LoVo (cell line): Measurements from ENCODE around the gene BICC1.
A peak's percentile ranks its signal among the peaks of the same experiment; 100 is the strongest.
"Not testable (repeated sequence)": the region's sequence is repeated elsewhere in the genome, so short reads cannot be mapped to it uniquely, and the experiment has no call there.

Experiments
- DNase-seq: peaks from one replicate; pipeline ENCODE4 v3.0.0-alpha.2; 2016; ENCODE audit warnings: low spot score

The BICC1 gene

DNA sequence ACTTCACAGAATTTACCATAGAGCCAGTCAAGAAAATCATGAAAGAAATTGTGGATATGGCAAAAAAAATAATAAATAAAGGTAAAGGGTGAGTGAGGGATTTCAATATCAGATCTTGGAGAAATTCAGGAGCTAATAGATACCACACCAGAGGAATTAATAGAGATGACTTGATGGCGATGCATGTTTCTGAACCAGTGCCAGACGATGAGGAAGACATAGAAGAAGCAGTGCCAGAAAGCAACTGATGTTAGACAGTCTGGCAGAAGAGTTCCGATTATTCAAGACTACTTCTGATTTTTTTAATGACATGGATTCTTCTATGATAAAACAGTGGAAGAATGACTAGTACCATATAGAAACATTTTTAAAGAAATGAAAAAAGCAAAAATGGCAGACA lies 314.7 kb downstream of the BICC1 start:
- DNase-seq = no peak

DNA sequence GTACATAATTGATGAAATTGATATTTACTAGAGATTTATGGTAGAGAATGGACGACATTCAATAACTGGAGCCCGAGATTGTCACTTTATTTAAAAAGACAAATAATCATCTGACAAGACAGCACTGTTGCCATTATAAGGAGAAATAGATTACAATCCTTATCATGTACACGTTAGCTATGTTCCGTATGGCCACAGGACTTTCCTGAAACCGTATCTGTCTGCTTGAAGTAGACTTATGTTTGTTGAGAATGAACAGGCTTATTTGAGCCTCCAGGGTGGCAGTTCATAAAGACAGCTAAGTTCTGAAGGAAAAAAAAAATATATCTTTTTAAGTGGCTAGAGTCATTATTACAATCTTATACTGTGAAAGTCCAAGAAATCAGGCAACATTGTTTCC lies 317.2 kb downstream of the BICC1 start:
- DNase-seq = no peak

DNA sequence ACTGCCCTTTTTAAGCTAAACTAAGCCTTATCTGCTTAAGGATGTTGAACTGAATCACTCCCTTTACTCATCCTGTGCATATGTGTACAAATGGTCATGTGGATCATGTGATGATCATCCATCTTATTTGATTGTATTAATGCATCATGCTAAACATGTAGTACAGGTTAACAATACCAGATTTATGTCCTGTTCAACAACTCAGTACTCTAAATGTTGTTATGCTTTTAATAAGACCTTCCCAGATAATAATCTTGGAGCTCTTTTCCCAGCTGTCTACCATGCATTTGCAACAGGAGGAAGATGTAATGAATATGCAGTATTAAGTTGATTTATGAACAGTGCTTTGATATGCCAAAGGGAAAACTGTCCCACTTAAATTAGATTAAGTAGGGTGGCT lies 318.0 kb downstream of the BICC1 start:
- DNase-seq = no peak

DNA sequence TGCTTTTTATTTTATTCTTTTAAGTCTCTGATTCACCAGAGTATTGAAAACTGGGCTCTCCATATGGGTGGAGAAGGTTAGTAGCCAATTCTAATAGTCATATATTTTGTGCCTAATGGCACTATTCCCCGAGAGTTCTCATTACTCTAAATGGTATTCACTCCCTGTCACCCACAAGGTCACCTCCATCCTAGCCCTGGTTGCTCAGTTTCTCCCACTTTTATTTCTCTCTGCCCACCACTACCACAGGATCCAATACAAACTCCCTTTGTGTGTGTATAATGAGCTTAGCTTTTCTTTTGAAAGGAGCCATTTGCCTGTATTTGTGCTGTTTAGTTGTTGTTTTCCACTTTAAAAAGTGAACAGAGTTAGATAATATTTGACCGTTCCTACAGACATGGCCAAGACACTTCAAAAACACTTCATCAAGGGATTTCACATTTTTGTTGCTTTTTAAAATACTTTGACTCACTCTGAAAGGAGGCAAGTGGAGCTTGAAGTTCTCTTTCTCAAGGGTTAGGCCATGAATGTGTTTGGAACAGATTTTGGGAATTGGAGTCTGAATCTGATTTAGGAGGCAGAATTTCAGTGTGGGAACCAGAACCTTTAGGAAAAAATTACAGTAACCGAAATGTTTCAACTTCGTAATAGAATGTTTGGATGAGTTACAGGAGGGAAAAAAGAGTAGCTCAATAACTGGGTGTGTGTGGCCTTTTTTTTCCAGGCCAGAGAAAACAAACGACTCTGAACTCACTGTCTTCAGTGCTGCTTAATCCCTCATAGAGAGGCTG lies 321.3 kb downstream of the BICC1 start:
- no peak for DNase-seq

DNA sequence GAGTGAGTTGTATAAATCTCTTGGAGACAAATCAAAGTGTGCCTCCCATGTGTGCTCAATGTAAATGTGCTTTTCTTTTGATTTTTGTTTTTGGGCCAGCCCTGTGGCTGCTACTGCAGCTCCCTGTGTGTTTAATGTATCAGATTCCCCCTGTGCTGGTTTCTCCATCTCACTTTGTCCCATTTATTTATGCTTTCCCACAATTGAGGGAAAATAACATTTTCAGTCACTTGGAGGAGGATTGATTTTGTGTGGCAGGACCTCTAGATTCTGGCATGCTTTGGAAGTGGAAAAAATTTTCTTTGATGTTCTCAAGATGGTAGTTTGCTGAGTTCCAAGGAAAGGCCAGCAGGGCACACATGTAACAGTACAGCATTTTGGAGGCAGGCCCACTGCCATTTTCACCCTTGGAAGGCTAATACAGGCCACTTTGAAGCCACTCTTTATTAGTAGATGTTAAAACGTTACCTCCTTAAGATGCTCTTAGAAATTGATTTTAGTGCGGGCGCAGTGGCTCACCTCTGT lies 323.6 kb downstream of the BICC1 start:
- no peak for DNase-seq

DNA sequence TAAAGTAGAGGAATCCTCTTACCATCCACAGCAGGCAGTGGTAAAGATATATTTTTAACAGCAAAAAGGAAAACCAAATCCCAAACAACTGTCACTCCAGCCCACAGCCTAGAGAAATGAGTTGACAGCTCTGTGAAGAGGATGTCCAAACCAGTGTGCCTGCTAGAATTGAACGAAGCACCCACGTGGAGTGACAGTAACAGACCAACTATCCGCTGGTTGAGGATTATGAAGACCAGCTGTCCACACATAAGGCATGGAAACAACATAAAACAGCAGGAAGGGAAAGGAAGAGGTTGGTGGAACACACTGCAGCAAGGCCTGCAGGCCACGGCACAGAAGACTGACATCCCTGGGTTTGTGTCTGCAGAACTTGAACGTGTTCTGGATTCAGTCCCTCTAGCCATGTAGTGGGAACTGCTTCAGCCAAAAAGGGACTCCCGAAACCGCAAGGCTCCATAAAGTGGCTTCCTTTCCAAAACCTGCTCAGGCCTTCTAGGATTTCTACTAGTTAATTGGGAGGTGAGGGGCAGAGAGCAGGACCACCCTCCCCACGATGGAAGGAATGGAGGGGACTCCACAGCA lies 324.4 kb downstream of the BICC1 start:
- DNase-seq = no peak

DNA sequence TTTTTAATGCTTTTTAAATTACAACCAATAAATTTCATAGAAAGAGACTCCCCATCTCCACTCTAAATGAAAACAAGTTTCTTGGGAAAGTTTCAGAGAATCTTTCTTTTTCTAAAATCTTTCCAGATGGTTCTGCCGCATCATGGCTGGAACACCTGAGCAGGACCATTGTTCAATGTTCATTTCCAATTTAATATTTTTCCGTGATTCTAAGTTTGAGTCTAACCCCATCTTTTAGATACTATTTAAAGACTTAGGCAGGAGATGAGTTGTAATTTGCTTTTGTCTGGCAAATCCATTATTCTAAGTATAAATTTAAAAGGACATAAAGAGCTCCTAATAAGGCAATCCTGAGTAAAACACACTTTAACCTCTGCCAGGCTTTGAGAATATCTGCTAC lies 325.2 kb downstream of the BICC1 start:
- no peak for DNase-seq

DNA sequence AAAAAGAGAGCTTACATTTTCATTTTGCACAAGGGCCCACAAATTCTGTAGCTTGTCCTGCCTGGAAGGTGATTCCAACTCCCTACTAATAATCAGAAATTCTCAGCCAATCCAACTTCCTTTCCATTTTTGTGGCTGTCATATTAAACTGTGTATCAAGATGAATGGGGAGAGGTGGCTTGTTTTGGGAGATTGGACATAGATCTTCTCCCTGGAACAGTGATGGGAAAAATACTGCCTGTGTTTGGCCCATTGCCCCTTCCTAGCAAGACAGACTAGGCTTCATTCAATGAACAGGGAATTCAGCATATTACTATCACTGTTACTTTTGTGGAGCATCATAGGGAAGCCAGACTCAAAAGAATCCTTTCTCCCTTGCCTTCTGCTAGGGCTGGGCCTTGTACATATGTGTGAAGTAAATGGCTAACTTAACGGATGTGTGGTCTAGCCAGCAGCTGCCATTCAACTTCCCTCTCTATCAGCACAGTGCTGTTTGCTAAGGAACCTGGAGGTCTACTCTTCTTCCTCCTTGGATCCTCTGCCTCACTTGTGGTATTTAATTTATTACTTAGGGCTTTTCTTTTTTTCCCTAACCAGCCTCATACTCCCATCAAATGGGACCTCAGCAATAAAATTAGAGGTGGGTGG lies 326.0 kb downstream of the BICC1 start:
- no peak for DNase-seq

DNA sequence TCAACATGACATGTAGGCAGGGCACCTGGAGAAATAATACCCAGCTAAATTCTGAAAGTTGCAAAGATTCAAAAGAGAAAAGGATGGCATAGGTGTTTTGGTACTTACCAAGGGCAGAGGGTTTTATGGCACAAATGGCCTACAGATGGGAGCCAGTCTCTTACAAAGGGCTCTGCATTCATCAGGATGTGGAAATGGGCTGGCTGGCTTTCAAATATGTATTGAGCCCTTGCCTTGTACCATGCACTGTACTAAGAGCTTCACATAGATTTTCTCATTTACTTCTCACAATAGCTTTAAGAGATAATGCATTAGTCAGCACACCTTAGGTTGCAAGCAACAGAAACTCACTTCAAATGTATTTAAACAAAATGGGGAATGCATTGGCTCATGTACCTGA lies 327.1 kb downstream of the BICC1 start:
- no peak for DNase-seq

DNA sequence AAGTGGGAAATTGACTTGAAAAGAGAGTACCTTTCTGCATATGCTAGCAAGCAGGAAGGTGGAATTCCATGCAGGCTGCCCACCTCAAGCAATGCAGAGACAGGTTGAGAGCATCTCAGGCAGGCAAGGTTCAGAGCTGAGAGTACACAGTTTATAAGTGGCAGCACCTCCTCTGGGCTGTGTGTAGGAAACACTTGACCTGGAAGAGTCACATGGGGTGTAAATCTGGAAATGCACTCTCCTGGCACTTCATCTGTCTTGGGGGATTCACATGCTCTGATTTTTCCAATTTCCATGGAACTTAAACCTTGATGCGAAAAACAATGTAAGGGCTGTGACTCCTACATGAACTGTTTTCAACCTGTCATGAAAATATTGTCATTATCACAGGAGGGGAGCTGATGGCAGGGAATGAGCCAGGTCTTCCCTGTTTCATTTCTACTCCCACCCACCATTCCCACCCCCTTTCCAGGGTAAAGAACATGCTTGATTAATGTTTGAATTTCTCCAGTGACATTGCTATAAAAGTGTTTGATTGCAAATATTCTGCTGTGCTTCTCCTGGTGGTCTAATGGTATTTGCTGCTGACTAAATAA lies 328.3 kb downstream of the BICC1 start:
- no peak for DNase-seq

DNA sequence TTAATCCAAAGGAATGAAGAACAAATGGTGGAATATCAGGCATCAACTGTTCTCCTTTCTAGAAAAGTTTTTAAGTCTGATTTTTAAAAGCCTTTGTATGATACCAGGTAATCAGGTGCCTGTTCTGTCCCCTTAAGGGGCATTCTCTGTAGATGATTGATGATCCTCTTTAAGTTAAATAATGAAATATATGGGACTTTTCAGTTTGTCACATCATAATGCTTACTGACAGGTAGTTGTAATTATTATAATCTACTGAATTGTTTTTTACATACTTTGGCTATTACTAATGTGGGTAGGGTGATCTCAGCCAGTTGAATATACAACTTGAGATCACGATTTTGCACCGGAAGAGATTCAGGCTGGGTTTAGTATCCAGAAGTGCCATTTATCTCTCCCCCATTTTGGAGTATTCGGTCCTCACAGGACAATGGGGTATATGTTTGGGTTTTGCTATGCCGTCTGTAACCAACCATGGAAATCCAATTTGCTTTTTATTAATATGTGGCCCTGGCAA lies 330.2 kb downstream of the BICC1 start:
- no peak for DNase-seq

DNA sequence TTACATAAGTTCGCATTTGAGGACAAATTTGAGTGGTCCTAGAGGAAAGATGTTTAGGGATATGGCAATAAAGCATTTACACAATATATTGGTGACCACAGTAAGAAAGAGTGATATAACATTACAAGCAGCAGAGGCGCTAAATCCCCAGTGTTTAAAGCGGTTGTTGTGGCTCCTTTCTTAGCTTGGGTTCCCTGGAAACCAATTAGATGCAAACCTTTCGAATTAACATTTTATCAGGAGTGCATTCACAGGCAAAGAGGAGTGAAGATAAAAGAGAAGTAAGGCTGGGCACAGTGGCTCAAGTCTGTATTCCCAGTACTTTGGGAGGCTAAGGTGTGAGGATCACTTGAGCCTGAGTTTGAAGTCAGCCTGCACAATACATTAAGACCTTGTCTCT lies 331.1 kb downstream of the BICC1 start:
- no peak for DNase-seq

DNA sequence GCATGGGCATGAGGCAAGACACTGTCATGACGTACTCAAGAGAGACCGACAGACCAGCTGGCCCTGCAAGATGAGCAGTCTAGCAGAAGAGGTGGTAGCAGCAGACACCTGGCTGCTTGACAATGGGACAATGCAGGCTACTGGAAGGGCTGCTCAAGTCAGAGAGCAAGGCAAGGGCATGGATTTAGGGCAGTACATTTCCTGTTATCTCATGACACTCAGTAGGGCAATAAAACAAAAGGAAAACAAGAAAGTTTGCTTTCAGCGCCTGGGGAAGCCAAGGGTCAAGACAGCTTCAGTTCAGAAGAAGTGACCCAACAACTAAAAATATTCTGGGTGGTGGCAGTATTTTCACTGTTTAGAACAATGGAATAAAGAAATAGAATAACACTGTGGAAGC lies 332.0 kb downstream of the BICC1 start:
- no peak for DNase-seq

DNA sequence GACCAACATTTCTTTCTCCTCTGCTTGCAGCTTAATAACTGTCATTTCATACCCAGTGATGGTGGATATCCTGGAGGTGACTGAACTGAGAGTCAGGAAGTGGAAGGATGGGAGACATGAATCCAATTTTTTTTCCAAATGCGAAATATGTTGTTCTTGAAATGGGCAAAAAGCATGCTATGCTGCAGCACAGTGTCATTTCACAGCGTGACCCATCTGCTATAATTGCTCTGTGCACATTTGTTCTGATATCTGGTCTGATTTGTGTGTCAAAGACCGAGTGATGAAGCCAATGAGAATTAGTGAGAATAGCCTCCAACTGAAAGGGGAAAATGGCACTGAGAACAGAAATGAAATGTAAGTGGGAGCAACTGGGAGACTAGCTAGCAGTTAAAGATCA lies 334.2 kb downstream of the BICC1 start:
- no peak for DNase-seq

DNA sequence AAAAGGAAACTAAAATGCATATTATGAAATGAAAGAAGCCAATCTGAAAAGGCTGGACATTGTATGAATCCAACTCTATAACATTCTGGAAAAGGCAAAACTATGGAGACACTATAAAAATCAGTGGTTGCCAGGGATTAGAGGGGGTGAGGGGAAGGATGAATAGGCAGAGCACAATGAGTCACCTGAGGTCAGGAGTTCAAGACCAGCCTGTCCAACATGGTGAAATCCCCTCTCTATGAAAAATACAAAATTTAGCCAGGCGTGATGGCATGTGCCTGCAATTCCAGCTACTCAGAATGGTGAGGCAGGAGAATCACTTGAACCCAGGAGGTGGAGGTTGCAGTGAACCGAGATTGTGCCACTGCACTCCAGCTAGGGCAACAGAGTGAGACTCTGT lies 338.9 kb downstream of the BICC1 start:
- no peak for DNase-seq

DNA sequence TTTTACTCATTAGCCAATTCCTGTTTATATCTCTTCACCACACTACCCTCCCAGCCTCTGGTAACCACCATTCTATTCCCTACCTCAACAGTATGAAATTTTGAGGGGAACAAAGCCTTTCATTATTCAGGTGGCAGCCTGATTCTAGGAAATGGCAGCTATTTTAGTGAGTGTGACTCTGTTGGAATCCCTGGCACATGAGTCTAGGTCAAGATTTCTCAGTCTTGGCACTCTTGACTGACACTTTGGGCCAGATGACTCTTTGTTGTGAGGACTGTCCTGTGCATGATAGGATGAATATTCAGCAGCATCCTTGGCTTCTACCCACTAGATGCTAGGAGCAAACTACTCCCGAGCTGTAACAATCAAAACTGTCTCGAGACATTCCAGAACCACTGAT lies 341.0 kb downstream of the BICC1 start:
- DNase-seq = no peak

DNA sequence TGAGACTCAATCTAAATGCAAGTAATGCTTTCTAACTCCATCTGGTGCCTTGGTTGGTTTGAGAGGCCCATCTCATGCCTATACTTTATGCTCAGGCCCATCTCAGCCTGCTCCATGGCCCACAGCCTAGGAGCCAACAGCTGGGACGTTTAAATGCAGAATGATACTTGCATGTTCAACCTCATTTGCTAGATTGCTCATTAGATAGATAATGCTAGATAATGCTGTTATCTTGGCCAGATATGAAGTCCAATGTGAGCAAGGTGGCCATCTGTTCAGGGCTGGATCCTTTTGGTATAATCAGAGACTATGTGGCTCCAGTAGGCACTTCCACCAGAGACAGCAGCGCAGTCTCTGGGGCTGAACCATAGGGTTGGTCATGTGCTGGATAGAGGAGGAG lies 342.1 kb downstream of the BICC1 start:
- DNase-seq = no peak

DNA sequence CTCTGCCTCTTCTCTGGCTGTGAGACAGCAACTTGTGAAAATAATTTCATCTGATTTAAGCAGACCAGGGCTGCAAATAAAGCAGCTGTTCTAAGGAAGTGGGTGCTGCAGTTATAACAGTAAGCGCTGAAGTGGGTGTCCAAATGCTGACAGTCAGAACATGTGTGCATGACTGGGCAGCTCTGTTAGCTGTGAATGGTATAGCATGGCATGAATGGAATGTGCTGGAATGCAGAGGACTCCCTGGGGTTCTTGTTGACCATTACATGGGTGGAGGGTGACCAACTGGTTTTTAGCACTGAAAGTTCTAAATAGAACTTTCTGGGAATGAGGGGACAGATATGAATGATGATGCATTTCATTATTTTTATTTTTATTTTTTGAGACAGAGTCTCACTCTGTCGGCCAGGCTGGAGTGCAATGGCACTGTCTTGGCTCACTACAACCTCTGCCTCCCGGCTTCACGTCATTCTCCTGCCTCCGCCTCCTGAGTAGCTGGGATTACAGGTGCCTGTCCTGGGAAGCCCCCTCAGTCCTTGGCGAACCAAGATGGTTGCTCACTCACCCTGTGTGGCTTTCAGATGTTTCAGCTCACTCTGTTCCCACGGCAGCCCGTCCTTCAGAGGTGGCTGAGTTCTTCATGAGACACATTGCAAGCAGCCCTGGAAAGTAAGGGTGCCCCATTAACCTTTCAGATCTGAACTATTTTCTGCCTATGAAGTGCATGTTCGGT lies 344.0 kb downstream of the BICC1 start:
- peak; percentile 62 for DNase-seq

DNA sequence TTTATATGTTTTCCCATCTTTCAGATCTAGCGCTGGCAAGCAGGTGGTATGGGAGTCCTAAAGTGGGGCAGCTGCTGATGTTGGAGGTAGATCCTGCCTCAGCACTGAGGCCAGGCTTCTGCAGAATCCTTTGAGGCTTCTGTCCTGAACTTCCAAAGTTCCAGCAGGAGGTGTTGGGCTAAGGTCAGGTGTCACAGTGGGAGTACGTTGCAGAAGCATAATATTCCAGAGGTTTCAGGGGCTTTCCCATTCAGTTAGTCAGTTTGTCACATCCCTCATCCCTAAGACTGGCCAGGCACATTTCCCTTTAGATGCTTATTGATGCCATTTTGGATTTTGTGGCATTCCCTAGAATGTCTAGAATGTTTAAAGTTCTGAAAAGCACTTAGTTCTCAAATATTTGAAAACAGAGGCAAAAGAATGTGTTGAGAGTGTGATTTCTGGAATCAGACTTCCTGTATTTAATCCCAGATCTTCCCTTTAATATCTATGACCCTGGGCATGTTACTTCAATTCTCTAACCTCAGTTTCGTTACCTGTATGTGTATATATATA lies 344.7 kb downstream of the BICC1 start:
- no peak for DNase-seq

DNA sequence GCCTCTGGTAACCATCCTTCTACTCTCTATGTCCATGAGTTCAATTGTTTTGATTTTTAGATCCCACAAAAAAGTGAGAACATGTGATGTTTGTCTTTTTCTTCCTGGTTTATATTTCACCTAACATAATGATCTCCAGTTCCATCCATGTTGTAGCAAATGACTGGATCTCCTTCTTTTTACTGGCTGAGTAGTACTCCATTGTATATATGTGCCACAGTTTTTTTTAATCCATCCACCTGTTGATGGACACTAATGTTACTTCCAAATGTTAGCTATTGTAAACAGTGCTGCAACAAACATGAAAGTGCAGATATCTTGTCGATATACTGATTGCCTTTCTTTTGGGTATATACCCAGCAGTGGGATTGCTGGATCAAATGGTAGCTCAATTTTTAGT lies 345.5 kb downstream of the BICC1 start:
- DNase-seq = not testable (repeated sequence)

DNA sequence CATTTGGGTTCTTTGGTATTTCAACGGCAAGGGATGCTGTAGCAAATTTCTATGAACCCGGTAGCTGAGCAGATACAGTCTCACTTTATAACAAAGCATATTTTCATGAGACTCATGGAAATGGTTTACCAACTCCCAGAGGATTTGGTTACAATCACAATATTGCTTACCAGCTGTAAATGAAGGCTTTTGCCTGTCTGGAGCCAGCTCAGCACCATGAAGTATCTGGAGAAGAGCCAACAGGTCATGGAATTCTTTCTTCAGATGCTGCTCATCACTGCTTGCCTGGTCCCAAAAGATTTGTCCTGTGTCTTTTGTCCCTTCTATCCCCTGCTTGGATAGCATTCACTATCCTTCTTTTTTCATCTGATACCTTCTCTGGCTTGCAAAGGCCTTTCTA lies 346.9 kb downstream of the BICC1 start:
- DNase-seq = no peak

DNA sequence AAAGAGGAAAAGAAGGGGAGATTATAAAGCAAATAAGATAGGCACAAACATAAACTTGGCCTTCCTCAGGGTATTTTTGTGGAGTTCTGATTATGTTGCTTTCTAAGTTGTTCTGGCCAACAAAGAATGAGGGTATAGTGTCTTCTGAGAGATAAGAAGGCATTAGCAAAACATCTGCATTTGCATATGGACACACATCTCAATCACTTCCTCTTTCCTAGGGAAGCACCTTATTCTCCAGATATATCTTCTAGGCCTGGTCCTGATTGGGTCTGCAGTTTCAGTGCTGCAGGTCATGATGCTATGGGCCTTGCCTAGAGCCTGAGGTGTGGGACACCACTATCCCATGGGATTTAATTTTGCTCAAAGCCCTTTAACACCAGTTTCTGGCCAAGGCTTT lies 355.0 kb downstream of the BICC1 start:
- no peak for DNase-seq
